ENCODE data around the gene LYSET.
"Not testable (repeated sequence)": the region's sequence is repeated elsewhere in the genome, so short reads cannot be mapped to it uniquely, and the experiment has no call there.

Gene LYSET

DNA sequence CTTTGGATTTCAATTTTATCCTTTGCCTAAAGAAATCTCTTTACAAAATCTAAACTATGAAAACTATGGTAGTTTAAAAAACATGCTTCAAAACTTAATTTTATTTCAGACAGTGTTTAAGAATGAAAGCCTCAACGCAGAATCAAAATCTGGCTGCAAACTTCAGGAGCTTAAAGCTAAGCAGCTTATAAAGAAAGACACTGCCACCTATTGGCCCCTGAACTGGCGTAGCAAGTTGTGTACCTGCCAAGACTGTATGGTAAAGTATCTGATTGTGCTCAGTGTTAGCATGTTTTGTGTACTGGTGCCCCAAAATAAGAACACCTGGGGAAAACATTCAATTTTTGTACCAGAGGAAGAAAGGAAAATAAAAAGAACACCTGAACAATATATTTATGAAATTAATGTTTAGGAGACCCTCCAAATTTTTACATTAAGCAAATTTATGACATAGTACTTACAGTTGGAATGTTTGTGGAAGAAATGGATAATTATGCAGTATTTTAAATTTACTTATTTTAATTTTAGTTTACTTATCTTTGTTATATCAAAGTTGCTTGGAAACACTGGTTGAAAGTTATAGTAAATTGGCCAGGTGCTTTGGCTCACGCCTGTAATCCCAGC lies 34.1 kb downstream of the LYSET start:
- H3K36me3 ChIP-seq (ENCODE audit: control insufficient read depth, insufficient read depth, low read length): peaks cover 50% of the 10 kb centered on the region

DNA sequence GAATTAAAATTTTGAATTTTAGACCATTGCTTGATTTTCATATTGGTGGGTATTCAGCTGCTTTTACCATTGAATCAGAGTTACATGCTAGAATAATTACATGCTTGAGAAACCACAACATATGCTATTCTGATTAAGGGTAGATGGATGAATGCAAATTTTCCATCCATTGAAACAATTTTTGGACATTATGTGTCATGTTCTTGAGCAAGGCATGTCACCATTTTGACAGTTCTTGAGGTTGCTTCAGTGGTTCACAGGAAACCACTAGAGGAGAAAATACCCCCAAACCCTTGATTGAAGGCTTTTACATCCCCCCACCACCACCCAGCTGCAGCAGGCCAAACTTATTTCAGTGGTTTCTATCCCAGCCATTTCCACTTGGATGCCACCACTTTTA lies 35.4 kb downstream of the LYSET start:
- H3K27me3 ChIP-seq (replicated peaks; ENCODE audit: control insufficient read depth, insufficient read depth, low read length, poor library complexity, severe bottlenecking): no peaks in the 10 kb centered on the region
- no peak for DNase-seq
- H3K4me3 ChIP-seq (ENCODE audit: insufficient read depth, low read depth, low read length, poor library complexity, severe bottlenecking): no peak overlapping the region
- H3K27ac ChIP-seq (ENCODE audit: insufficient read depth, low read length, poor library complexity, severe bottlenecking): no peak overlapping the region
- peaks cover 51% of the 10 kb centered on the region for H3K36me3 ChIP-seq (ENCODE audit: control insufficient read depth, insufficient read depth, low read length)
- no peaks in the 10 kb centered on the region for H3K9me3 ChIP-seq (ENCODE audit: control insufficient read depth, low read length)
- H3K4me1 ChIP-seq (ENCODE audit: control insufficient read depth, insufficient read depth, low read length, poor library complexity, severe bottlenecking): no peaks in the 10 kb centered on the region

More for the DNA sequence above, 34.1 kb downstream of the LYSET start:
- no peaks in the 10 kb centered on the region for H3K27me3 ChIP-seq (replicated peaks; ENCODE audit: control insufficient read depth, insufficient read depth, low read length, poor library complexity, severe bottlenecking)
- no peak overlapping the region for H3K4me3 ChIP-seq (ENCODE audit: insufficient read depth, low read depth, low read length, poor library complexity, severe bottlenecking)
- no peaks in the 10 kb centered on the region for H3K4me1 ChIP-seq (ENCODE audit: control insufficient read depth, insufficient read depth, low read length, poor library complexity, severe bottlenecking)
- peak in 2 of 3 donors; percentile 22 to 36 for DNase-seq
- H3K9me3 ChIP-seq (ENCODE audit: control insufficient read depth, low read length): no peaks in the 10 kb centered on the region
- no peak overlapping the region for H3K27ac ChIP-seq (ENCODE audit: insufficient read depth, low read length, poor library complexity, severe bottlenecking)

DNA sequence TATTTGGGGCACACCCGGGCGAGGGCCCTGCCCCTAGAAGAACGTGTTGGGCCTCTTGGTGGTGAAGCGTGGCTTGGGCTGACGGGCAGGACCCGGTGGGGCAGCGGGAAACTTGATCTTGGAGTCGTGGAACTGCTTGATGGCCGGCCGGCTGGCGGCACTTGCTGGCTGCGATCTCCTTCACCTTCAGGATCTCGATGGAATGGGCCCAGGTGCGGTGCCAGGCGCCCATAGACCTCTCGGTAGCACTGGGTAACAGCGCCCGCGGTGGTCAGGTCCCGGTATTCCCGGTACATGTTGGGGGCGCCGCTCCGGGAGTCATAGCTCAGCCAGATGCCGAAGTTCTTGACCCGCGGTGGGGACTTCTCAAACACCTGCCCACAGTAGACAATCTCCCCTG lies 38.4 kb downstream of the LYSET start:
- Histone ChIP-seq H3K4me1 (ENCODE audit: control insufficient read depth, insufficient read depth, low read length, poor library complexity, severe bottlenecking) (no peaks in the 10 kb centered on the region), H3K4me3 (ENCODE audit: insufficient read depth, low read depth, low read length, poor library complexity, severe bottlenecking) (no peak overlapping the region), H3K36me3 (ENCODE audit: control insufficient read depth, insufficient read depth, low read length) (peaks cover 47% of the 10 kb centered on the region), H3K27ac (ENCODE audit: insufficient read depth, low read length, poor library complexity, severe bottlenecking) (no peak overlapping the region), H3K9me3 (ENCODE audit: control insufficient read depth, low read length) (no peaks in the 10 kb centered on the region), H3K27me3 (replicated peaks; ENCODE audit: control insufficient read depth, insufficient read depth, low read length, poor library complexity, severe bottlenecking) (no peaks in the 10 kb centered on the region)
- no peak for DNase-seq

DNA sequence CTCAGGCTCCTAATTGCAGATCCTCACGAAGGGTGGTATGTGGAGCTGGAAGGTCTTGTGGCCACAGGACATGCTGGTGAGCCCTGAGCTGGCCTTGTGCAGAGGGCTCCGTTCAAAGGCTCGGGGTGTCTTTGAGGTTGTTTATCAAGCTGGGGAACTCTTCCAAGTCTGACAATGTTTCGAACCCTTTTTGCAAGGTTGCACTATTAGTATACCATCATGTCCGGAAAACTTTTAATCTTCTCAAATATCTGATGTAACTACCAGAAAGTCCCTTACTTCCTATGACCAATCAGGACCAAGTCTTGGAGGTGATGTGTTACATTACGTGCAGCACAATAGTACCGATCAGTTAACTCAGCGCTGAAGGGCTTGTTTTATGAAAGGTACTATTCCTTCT lies 43.4 kb downstream of the LYSET start:
- Histone ChIP-seq H3K36me3 (ENCODE audit: control insufficient read depth, insufficient read depth, low read length) (peaks cover 28% of the 10 kb centered on the region), H3K9me3 (ENCODE audit: control insufficient read depth, low read length) (no peaks in the 10 kb centered on the region), H3K27me3 (replicated peaks; ENCODE audit: control insufficient read depth, insufficient read depth, low read length, poor library complexity, severe bottlenecking) (no peaks in the 10 kb centered on the region), H3K4me1 (ENCODE audit: control insufficient read depth, insufficient read depth, low read length, poor library complexity, severe bottlenecking) (no peaks in the 10 kb centered on the region), H3K4me3 (ENCODE audit: insufficient read depth, low read depth, low read length, poor library complexity, severe bottlenecking) (no peak overlapping the region), H3K27ac (ENCODE audit: insufficient read depth, low read length, poor library complexity, severe bottlenecking) (no peak overlapping the region)
- DNase-seq: no peak

DNA sequence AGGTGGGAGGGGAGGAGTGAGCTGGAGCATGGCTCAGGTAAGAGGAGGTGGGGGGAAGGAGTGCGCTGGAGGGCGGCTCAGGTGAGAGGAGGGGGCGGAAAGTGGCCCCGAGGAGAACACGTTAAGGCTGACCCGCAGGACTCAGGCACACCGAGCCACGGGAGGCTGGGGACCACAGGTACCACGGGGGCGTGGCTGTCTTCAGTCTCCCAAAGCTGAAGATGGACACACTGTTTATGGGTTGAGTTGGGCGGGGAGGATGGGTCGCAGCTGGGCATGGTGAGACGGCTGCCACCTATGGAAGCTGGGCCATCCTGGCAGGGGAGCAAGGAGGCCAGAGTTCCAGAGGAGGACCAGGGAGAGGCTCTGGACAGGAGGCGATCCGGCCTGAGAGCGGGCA lies 45.4 kb downstream of the LYSET start:
- H3K27me3 ChIP-seq (replicated peaks; ENCODE audit: control insufficient read depth, insufficient read depth, low read length, poor library complexity, severe bottlenecking): no peaks in the 10 kb centered on the region
- H3K4me1 ChIP-seq (ENCODE audit: control insufficient read depth, insufficient read depth, low read length, poor library complexity, severe bottlenecking): no peaks in the 10 kb centered on the region
- no peak for DNase-seq
- H3K4me3 ChIP-seq (ENCODE audit: insufficient read depth, low read depth, low read length, poor library complexity, severe bottlenecking): no peak overlapping the region
- peaks cover 16% of the 10 kb centered on the region for H3K36me3 ChIP-seq (ENCODE audit: control insufficient read depth, insufficient read depth, low read length)
- no peak overlapping the region for H3K27ac ChIP-seq (ENCODE audit: insufficient read depth, low read length, poor library complexity, severe bottlenecking)
- H3K9me3 ChIP-seq (ENCODE audit: control insufficient read depth, low read length): no peaks in the 10 kb centered on the region

DNA sequence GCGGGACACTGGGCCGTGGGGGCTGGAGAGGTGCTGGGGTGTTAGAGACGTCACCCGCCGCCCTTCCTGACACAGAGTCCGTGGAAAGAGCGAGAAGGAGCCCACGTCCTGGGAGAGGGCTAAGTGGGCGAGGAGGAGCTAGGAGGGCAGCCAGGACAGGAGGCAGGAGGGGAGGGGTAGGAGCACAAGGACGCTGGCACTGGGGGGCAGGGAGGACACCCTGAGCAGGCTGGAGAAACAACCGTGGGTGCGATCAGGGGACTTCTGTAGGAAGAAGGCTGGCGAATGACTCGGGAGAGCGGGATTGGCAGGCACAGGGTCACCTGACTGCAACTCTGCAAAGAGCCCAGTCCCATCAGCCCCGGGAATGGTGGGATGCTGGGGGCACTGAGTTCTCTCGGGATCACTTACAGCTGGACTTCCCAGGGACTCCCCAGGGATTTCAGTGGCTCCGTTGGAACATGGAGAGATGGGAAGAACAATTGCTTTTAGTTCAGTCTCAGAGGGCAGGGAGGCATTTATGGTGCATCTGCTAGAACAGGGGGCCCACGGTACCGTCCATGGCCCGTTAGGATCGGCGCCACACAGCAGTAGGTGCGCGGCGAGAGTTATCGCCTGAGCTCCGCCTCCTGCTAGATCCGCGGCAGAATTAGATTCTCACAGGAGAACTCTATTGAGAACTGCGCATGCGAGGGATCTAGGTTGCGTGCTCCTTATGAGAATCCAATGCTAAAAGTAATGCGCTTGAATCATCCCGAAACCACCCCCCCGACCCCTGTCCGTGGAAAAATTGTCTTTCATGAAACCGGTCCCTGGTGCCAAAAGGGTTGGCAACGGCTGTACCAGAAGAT lies 46.2 kb downstream of the LYSET start:
- no peak for DNase-seq
- Histone ChIP-seq H3K36me3 (ENCODE audit: control insufficient read depth, insufficient read depth, low read length) (peaks cover 16% of the 10 kb centered on the region), H3K4me3 (ENCODE audit: insufficient read depth, low read depth, low read length, poor library complexity, severe bottlenecking) (no peak overlapping the region), H3K27me3 (replicated peaks; ENCODE audit: control insufficient read depth, insufficient read depth, low read length, poor library complexity, severe bottlenecking) (no peaks in the 10 kb centered on the region), H3K4me1 (ENCODE audit: control insufficient read depth, insufficient read depth, low read length, poor library complexity, severe bottlenecking) (no peaks in the 10 kb centered on the region), H3K9me3 (ENCODE audit: control insufficient read depth, low read length) (no peaks in the 10 kb centered on the region), H3K27ac (ENCODE audit: insufficient read depth, low read length, poor library complexity, severe bottlenecking) (no peak overlapping the region)

DNA sequence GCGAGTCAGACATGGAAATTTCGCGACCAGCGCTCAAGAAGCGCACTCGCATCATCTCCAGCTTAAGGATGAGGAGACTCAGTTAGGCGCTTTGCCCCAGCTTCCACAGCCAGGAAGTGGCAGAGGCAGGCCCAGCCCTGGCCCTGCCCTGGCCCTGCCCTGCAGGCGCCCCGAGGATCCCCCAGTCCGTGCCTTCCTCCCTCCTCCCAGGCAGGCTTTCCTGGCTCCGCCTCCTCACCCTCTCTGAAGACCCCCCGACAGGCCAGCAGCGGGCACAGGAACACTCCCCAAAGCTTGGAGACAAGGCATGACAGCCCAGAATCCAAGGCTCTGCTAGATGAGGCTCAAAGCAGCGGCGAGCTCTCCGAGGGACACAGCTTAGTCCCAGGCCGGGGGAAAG lies 47.0 kb downstream of the LYSET start:
- no peaks in the 10 kb centered on the region for H3K9me3 ChIP-seq (ENCODE audit: control insufficient read depth, low read length)
- H3K36me3 ChIP-seq (ENCODE audit: control insufficient read depth, insufficient read depth, low read length): peaks cover 11% of the 10 kb centered on the region
- no peaks in the 10 kb centered on the region for H3K27me3 ChIP-seq (replicated peaks; ENCODE audit: control insufficient read depth, insufficient read depth, low read length, poor library complexity, severe bottlenecking)
- no peaks in the 10 kb centered on the region for H3K4me1 ChIP-seq (ENCODE audit: control insufficient read depth, insufficient read depth, low read length, poor library complexity, severe bottlenecking)
- no peak for DNase-seq
- no peak overlapping the region for H3K27ac ChIP-seq (ENCODE audit: insufficient read depth, low read length, poor library complexity, severe bottlenecking)
- no peak overlapping the region for H3K4me3 ChIP-seq (ENCODE audit: insufficient read depth, low read depth, low read length, poor library complexity, severe bottlenecking)

DNA sequence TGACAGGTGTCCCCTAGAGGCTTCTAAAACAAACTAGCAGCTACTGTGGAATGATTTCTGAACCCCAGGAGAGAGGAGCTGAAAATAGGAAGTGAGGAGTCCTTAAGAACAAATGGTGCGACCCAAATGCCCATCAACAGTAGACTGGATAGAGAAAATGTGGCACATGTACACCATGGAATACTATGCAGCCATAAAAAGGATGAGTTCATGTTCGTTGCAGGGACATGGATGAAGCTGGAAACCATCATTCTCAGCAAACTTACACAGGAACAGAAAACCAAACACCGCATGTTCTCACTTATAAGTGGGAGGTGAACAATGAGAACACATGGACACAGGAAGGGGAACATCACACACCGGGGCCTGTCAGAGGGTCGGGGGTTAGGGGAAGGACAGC lies 48.0 kb downstream of the LYSET start:
- H3K4me1 ChIP-seq (ENCODE audit: control insufficient read depth, insufficient read depth, low read length, poor library complexity, severe bottlenecking); H3K9me3 ChIP-seq (ENCODE audit: control insufficient read depth, low read length); H3K36me3 ChIP-seq (ENCODE audit: control insufficient read depth, insufficient read depth, low read length); H3K27ac ChIP-seq (ENCODE audit: insufficient read depth, low read length, poor library complexity, severe bottlenecking); DNase-seq; H3K27me3 ChIP-seq (replicated peaks; ENCODE audit: control insufficient read depth, insufficient read depth, low read length, poor library complexity, severe bottlenecking); H3K4me3 ChIP-seq (ENCODE audit: insufficient read depth, low read depth, low read length, poor library complexity, severe bottlenecking): not testable (repeated sequence)

DNA sequence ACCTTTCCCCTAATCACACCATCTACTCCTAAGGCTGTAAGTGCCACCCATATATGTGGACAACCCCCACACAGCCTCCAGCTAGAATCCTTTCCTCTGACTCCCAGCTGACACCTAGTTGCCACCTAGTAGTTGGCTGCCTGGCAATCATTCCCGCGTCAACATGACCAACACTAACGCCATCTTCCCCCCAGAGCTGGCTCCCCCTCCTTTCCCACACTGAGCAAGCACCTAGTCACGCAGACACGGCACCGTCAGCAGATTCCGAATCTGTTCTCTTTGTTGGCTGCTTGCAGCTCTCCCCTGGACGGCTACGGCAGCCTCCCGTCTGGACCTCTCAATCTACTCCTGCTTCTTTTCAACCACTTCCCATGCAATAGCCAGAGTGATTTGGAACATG lies 49.7 kb downstream of the LYSET start:
- Histone ChIP-seq H3K27ac (ENCODE audit: insufficient read depth, low read length, poor library complexity, severe bottlenecking) (no peak overlapping the region), H3K36me3 (ENCODE audit: control insufficient read depth, insufficient read depth, low read length) (no peaks in the 10 kb centered on the region)

More for the DNA sequence above, 49.7 kb downstream of the LYSET start:
- Histone ChIP-seq H3K9me3 (ENCODE audit: control insufficient read depth, low read length) (no peaks in the 10 kb centered on the region), H3K4me1 (ENCODE audit: control insufficient read depth, insufficient read depth, low read length, poor library complexity, severe bottlenecking) (no peaks in the 10 kb centered on the region), H3K27me3 (replicated peaks; ENCODE audit: control insufficient read depth, insufficient read depth, low read length, poor library complexity, severe bottlenecking) (no peaks in the 10 kb centered on the region), H3K4me3 (ENCODE audit: insufficient read depth, low read depth, low read length, poor library complexity, severe bottlenecking) (no peak overlapping the region)
- no peak for DNase-seq
